GM19099 (cell line): ENCODE results near the gene GPR32.

ENCODE experiments used
- POLR2A ChIP-seq: IDR thresholded peaks from 3 replicates; pipeline ENCODE4 v1.6.1; 2011; ENCODE audit warnings: low read depth; ENCODE audit not compliant: insufficient read length; ENCODE audit errors: extremely low read depth

The GPR32 gene

DNA sequence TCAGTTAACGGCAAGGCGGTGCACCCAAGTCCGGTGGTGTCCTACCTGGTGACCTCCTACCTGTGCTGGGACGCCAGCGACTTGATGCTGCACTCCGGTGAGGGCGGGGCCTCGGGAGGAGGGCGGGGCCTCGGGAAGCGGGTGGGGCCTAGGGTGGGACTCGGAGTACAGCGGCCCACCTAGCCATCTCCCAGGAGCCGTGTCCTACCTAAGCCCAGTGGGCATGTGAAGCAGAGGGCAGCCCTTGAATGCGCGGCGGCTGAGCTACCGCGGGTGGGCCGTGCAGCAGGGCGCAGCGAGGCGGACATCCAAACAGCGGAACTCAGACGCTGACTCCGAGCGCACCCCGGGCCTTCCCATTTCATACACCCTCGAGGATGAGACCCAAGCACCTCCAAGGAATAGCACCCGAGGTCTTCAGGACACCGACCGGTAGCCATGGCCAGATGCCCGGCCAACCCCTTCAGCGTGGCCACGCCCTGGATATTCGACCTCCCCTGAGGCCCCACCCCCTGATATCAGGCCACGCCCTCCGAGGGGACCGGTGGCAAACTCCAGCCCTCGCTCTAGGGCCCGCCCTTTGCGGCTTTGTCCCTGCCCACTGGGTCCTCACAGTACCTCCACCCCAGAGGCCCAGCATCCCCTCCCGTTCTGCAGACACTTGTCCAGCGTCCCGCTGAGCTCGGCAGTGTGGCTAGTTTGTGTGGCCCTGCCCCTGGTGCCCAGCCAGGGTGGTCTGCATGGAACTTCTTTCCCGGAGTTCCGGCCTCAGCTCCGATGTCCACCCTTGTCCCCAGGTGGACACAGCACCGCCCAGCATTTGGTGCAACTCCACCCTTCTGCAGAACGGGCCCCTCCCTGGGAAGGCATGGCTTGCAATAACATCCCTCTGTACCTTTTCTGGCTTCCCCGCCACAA lies 47.9 kb downstream of the GPR32 start:
- TF ChIP-seq POLR2A, result peak; percentile 68

DNA sequence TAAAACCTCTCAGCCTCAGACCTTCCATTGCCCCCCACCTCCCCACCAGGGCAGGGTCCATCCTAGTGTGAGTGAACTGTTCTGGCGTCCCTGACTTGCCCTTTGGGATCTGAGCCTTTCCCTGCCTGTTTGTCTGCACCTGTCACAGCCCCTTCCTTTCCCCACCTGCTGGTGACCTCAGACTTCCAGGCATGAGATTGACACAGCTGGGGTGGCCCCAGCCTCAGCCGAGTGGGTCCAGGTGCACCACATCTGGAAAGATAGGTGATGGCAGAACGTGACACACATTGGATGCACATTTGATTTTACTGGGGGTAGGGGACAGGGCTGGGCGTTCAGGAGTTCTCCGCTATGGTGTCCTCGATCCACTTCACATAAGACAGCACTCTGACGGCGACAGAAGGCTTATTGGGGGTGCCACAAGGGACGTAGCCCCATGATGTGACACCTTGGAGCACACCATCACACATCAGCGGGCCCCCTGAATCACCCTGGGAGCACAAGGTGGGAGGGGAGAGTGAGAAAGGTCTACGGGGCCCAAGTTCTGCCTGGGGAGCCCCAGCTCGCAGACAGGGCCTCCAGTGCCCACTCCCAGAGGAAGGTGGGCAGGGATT lies 48.7 kb downstream of the GPR32 start:
- no peak for TF ChIP-seq POLR2A

DNA sequence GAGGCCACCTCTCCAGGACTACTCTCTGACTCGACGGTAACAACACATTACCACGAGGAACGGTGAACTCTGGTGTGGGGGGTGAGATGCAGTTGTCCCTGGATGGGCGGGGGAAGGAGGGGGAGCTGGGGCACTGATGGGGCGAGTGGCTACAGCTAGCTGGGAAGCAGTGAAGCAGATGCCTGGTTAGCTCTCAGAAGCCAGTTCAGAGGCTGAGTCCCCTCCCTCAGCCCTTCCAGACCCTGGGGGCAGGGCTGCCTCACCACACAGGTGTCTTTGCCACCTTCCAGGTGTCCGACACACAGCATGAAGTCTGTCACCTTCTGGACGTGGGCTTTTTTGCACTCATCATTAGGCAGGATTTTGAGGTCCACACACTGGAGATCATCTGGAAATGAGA lies 49.4 kb downstream of the GPR32 start:
- no peak for TF ChIP-seq POLR2A

DNA sequence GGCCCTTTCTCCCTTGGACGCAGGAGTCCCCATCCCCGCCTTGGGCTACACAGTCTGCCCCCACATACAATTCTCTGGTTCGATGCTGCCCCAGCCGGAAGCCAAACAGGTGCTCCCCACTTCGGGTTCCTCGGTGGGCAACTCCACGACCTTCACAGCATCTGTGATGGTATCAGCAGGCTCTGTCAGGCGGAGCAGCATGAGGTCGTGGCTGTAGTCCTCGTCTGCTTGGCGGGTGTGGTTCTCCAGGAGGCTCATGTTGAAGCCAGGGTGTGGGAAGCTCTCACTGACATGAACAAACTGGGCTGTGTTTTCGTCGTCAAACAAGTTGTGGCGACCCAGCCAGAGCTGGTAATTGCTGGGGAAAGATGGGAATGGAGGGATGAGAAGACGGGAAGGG lies 49.8 kb downstream of the GPR32 start:
- TF ChIP-seq POLR2A, result no peak

DNA sequence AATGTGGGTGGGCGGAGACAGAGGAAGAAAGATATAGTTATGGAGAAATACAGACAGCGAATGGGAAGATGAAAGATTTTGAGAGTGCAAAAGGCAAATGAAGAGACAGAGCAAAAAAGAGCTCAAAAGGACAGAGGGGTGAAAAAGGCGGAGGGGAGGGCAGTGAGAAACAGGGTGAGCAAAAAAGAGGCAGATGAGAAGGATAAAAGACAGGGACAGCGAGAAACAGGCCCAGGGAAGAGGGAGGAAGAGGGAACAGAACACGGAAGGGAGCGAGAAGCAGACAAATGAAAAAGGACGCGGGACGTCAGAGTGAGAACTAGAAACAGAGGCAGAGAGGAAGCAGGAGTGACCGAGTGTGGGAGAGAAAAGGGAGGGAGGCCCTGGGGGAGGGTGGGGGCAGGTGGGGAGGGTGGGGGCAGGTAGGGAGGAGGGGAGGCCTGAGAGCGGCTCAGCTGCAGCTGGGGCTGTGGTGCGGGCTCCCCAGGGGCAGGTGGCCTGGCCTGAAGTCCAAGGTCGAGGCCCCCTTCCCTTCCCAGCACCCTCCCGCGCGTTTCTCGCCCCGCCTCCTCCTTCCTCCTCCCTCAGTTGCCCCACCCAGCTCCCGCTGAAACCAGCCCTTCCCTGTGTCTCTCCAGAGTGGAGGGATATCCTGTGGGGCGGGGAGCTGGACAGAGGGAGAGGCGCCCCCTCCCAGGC lies 50.4 kb downstream of the GPR32 start:
- peak; percentile 44 for TF ChIP-seq POLR2A

DNA sequence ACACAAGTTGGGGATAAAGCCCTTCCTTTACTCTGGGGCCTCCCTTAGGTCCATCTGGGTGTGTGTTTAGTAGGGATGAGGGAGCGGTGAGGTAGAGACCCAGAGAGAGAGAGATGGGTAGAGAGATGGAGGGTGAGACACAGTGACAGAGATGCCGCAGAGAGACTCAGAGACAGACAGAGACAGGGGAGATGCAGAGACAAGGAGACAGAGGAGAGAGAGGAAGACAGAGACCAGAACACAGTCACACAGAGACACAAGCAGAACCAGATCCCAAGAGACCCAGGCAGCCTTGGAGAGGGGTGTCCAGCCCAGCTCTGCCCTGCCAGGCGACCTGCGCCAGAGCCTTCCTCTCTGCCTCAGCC lies 51.0 kb downstream of the GPR32 start:
- no peak for TF ChIP-seq POLR2A
